ENCODE data around the gene CLTC. TPM values are rescaled to one million over a fixed set of nuclear protein-coding genes. Genes with fewer than 3 reads are reported as not detected.

The CLTC gene
- total and polyA plus RNA-seq, 2 of the 13 experiments (the other 11 are each of a cell fraction or from before 2014, with no cell fraction given): 134 to 283 TPM

GRCh38 chr17:59737324-59737723 is 117.6 kb downstream of the CLTC start:
- H4K20me1 ChIP-seq (ENCODE audit: insufficient read depth, low read length): no peaks in the 10 kb centered on the region
- WGBS (ENCODE audit: low lambda C conversion rate): 96% methylated on average over 3 of the region's 3 CpGs
- no peak overlapping the region for H3K27ac ChIP-seq (ENCODE audit: extremely low read length, insufficient read depth, low read length)
- H3K4me2 ChIP-seq (ENCODE audit: low read depth, low read length): no peak overlapping the region
- ChIA-PET CTCF (ENCODE audit: low intra/inter-chr PET ratio, low total read pairs) (no interaction called here), POLR2A (interaction anchor here (0.8 kb wide), 1 partner anchor 30 kb away, joined by 3 read pairs; the partner anchor contains the start of genes PTRH2 and VMP1)
- no peak overlapping the region for H2AFZ ChIP-seq (ENCODE audit: low read length)
- H3K4me3 ChIP-seq (replicated peaks in 1 of 3; ENCODE audit: insufficient read depth in 1 of 3, low read depth in 2 of 3, low read length in 3 of 3): no peak overlapping the region
- DNase-seq (ENCODE audit: low spot score) (no peak), FAIRE-seq (no peak), ATAC-seq (no peak)
- TF ChIP-seq BATF2 (CRISPR knock-in tag; IDR thresholded peaks at IDR 0.05): no peak
- TF ChIP-seq ISL2 (CRISPR knock-in tag; IDR thresholded peaks at IDR 0.05): no peak
- TF ChIP-seq HOXD1 (CRISPR knock-in tag; IDR thresholded peaks at IDR 0.05): no peak
- TF ChIP-seq KMT2B (CRISPR knock-in tag; IDR thresholded peaks at IDR 0.05): no peak
- H3K79me2 ChIP-seq (ENCODE audit: insufficient read depth, low read length): no peaks in the 10 kb centered on the region
- H3K36me3 ChIP-seq (replicated peaks in 1 of 2; ENCODE audit: control insufficient read depth in 1 of 2, insufficient read depth in 2 of 2, low read length in 2 of 2): peaks cover 7 to 35% of the 10 kb centered on the region in 2 experiments
- no peaks in the 10 kb centered on the region for H3K27me3 ChIP-seq (ENCODE audit: control insufficient read depth in 1 of 2, insufficient read depth in 2 of 2, low read length in 2 of 2)
- intact Hi-C loops (cut with micrococcal nuclease; ENCODE audit: unreplicated experiment): no loop called here
- H3K9me3 ChIP-seq (ENCODE audit: low read length): no peaks in the 10 kb centered on the region
- BruUV-seq (replicated peaks): no TSS peak
- H3K9ac ChIP-seq (ENCODE audit: insufficient read depth, low read depth, low read length): no peak overlapping the region
- in situ Hi-C loops (cut with HindIII; ENCODE audit: extremely low pct_ligation_motif_present, low pct_unique_long_range_greater_than_20kb): no loop called here
- no peaks in the 10 kb centered on the region for H3K4me1 ChIP-seq (ENCODE audit: insufficient read depth, low read length)

- FAIRE-seq (no peak), DNase-seq (ENCODE audit: low spot score) (no peak), ATAC-seq (no peak)
- no TSS peak for BruUV-seq (replicated peaks)
- no peak overlapping the region for H2AFZ ChIP-seq (ENCODE audit: low read length)
- 100% methylated on average over 4 of the region's 4 CpGs for WGBS (ENCODE audit: low lambda C conversion rate)
- H4K20me1 ChIP-seq (ENCODE audit: insufficient read depth, low read length): no peaks in the 10 kb centered on the region; the same call in 1 of the 2 replicates
- intact Hi-C loops (cut with micrococcal nuclease; ENCODE audit: unreplicated experiment) (no loop called here), in situ Hi-C loops (cut with HindIII; ENCODE audit: extremely low pct_ligation_motif_present, low pct_unique_long_range_greater_than_20kb) (loop anchor here (10.0 kb wide), 1 partner anchor 291 kb away; no protein-coding TSS in a partner anchor)
- H3K9ac ChIP-seq (ENCODE audit: insufficient read depth, low read depth, low read length): no peak overlapping the region
- ChIA-PET POLR2A (no interaction called here), CTCF (ENCODE audit: low intra/inter-chr PET ratio, low total read pairs) (no interaction called here)
- no peaks in the 10 kb centered on the region for H3K27me3 ChIP-seq (ENCODE audit: control insufficient read depth in 1 of 2, insufficient read depth in 2 of 2, low read length in 2 of 2)
- no peak overlapping the region for H3K27ac ChIP-seq (ENCODE audit: extremely low read length, insufficient read depth, low read length)
- no peaks in the 10 kb centered on the region for H3K4me1 ChIP-seq (ENCODE audit: insufficient read depth, low read length)
- peaks cover 1 to 19% of the 10 kb centered on the region in 2 experiments; a peak in 4 of 5 replicates for H3K36me3 ChIP-seq (replicated peaks in 1 of 2; ENCODE audit: control insufficient read depth in 1 of 2, insufficient read depth in 2 of 2, low read length in 2 of 2)
- no peak overlapping the region for H3K4me2 ChIP-seq (ENCODE audit: low read depth, low read length)
- peaks cover 13% of the 10 kb centered on the region for H3K9me3 ChIP-seq (ENCODE audit: low read length)
- no peak overlapping the region for H3K4me3 ChIP-seq (replicated peaks in 1 of 3; ENCODE audit: insufficient read depth in 1 of 3, low read depth in 2 of 3, low read length in 3 of 3)
- H3K79me2 ChIP-seq (ENCODE audit: insufficient read depth, low read length): no peaks in the 10 kb centered on the region
- TF ChIP-seq TP53 (CRISPR knock-in tag; conservative IDR thresholded peaks at IDR 0.05) (no peak), AKNA (CRISPR knock-in tag; IDR thresholded peaks at IDR 0.05; ENCODE audit: borderline replicate concordance) (no peak), TEAD3 (CRISPR knock-in tag; optimal IDR thresholded peaks at IDR 0.05; ENCODE audit: borderline replicate concordance) (no peak), AKAP8 (CRISPR knock-in tag; IDR thresholded peaks at IDR 0.05) (no peak), ZBTB33 (CRISPR knock-in tag; IDR thresholded peaks at IDR 0.05) (peak; percentile 55; the same call in 1 of the 2 replicates), ZNF674 (CRISPR knock-in tag; IDR thresholded peaks at IDR 0.05; ENCODE audit: low read depth) (no peak), MAFF (IDR thresholded peaks at IDR 0.05; ENCODE audit: low read depth, low read length) (peak; percentile 63)
Measured at GRCh38 chr17:59743842-59744241, 124.1 kb downstream of the CLTC start.
